Activated CD4-positive, alpha-beta memory T cell treated with anti-CD3 and anti-CD28 coated beads for 36 hours (primary cell): Measurements from ENCODE around the gene ATXN2L. TPM values are rescaled to one million over a fixed set of nuclear protein-coding genes. Genes with fewer than 3 reads are reported as not detected.
A peak's percentile ranks its signal among the peaks of the same experiment; 100 is the strongest.
"Not testable (repeated sequence)": the region's sequence is repeated elsewhere in the genome, so short reads cannot be mapped to it uniquely, and the experiment has no call there.

Source experiments
- CTCF ChIA-PET: fragments of 350-600 bp; sonication (Branson Sonifier 250); formaldehyde crosslinking; loops from one replicate; lab custom pipeline; 2021; ENCODE audit warnings: antibody characterized with exemption, inconsistent platforms; lab: Charles Lee
- POLR2A ChIA-PET: fragments of 350-600 bp; sonication (Branson Sonifier 250); formaldehyde crosslinking; loops from one replicate; lab custom pipeline; 2021; ENCODE audit warnings: antibody characterized with exemption; lab: Charles Lee
- DNase-seq: peaks from one replicate; pipeline ENCODE4 v3.0.0-alpha.2; 2020
- H3K27ac Mint-ChIP-seq: one replicate; pipeline ENCODE4 v1.8.0; 2021; ENCODE audit warnings: mixed read lengths
- H3K27me3 Mint-ChIP-seq: one replicate; pipeline ENCODE4 v1.8.0; 2021; ENCODE audit warnings: mixed read lengths
- H3K36me3 Mint-ChIP-seq: one replicate; pipeline ENCODE4 v1.8.0; 2021; ENCODE audit warnings: mixed read lengths
- H3K4me1 Mint-ChIP-seq: one replicate; pipeline ENCODE4 v1.8.0; 2021; ENCODE audit warnings: low read depth, mixed read lengths
- H3K4me3 Mint-ChIP-seq: one replicate; pipeline ENCODE4 v1.8.0; 2021; ENCODE audit warnings: mild to moderate bottlenecking, mixed read lengths
- H3K9me3 Mint-ChIP-seq: one replicate; pipeline ENCODE4 v1.8.0; 2021; ENCODE audit warnings: mixed read lengths
- intact Hi-C: fragments of 100-400 bp; cut with micrococcal nuclease; formaldehyde crosslinking; loops from one replicate; pipeline ENCODE4 v1.15.1; 2023
- total RNA-seq, 2 experiments: library from RNA; stranded (reverse); gene quantifications; one replicate each; pipeline ENCODE4 v1.2.3, GENCODE V29; 2021

Gene ATXN2L
- 100 to 1,000 TPM; 260 to 277 TPM for total RNA-seq

- ChIA-PET POLR2A (interaction anchor here (0.5 to 3.6 kb wide), 16 partner anchors 9 to 329 kb away, joined by 3 to 37 read pairs (median 4); partner anchors contain the start of genes ATP2A1, RABEP2, SH2B1 and TUFM), CTCF (interaction anchor here (1.0 to 2.8 kb wide), 2 partner anchors 23 to 122 kb away, joined by 4 to 10 read pairs; partner anchors contain the start of gene TUFM)
- peaks cover 44% of the 10 kb centered on the region for H3K36me3 Mint-ChIP-seq
- H3K4me3 Mint-ChIP-seq = peak within 1 kb of the TSS; percentile 94
- H3K27ac Mint-ChIP-seq = peak within 1 kb of the TSS; percentile 99
- H3K4me1 Mint-ChIP-seq = peaks cover 39% of the 10 kb centered on the region
- no peaks in the 10 kb centered on the region for H3K9me3 Mint-ChIP-seq
- DNase-seq = peak; percentile 97
- intact Hi-C loops = loop anchor here (10.0 kb wide), 1 partner anchor 1002 kb away; the partner anchor contains the start of gene MVP
- H3K27me3 Mint-ChIP-seq = no peaks in the 10 kb centered on the region
Measured at GRCh38 chr16:28822520-28823290, at the start of gene ATXN2L. ATXN2L (plus strand) TSS chr16:28822999; CDS start chr16:28823260, 261 bp downstream.

- H3K27ac Mint-ChIP-seq, H3K9me3 Mint-ChIP-seq, H3K4me3 Mint-ChIP-seq, POLR2A ChIA-PET, intact Hi-C loops, H3K4me1 Mint-ChIP-seq, H3K36me3 Mint-ChIP-seq, H3K27me3 Mint-ChIP-seq, CTCF ChIA-PET, DNase-seq: not testable (repeated sequence)
Measured at GRCh38 chr16:28781697-28782096, 41.1 kb upstream of the ATXN2L start.

- POLR2A ChIA-PET, H3K27me3 Mint-ChIP-seq, H3K9me3 Mint-ChIP-seq, CTCF ChIA-PET, H3K4me1 Mint-ChIP-seq, DNase-seq, H3K36me3 Mint-ChIP-seq, H3K27ac Mint-ChIP-seq, H3K4me3 Mint-ChIP-seq, intact Hi-C loops: not testable (repeated sequence)
Measured at GRCh38 chr16:28782357-28782756, 40.4 kb upstream of the ATXN2L start.

GRCh38 chr16:28802235-28803019 lies 20.4 kb upstream of the ATXN2L start:
- H3K27me3 Mint-ChIP-seq, H3K4me1 Mint-ChIP-seq, CTCF ChIA-PET, POLR2A ChIA-PET, H3K9me3 Mint-ChIP-seq, intact Hi-C loops, H3K36me3 Mint-ChIP-seq: not testable (repeated sequence)
- H3K4me3 Mint-ChIP-seq = peak overlapping the region; percentile 59
- peak; percentile 73 for DNase-seq
- peak overlapping the region; percentile 62 for H3K27ac Mint-ChIP-seq

- H3K27me3 Mint-ChIP-seq, H3K27ac Mint-ChIP-seq, H3K36me3 Mint-ChIP-seq, CTCF ChIA-PET, intact Hi-C loops, H3K4me1 Mint-ChIP-seq, DNase-seq, H3K9me3 Mint-ChIP-seq, H3K4me3 Mint-ChIP-seq, POLR2A ChIA-PET: not testable (repeated sequence)
Measured at GRCh38 chr16:28807445-28808120, 15.2 kb upstream of the ATXN2L start.

GRCh38 chr16:28820016-28820415 lies 2.8 kb upstream of the ATXN2L start:
- no peaks in the 10 kb centered on the region for H3K9me3 Mint-ChIP-seq
- DNase-seq = no peak
- POLR2A ChIA-PET = no interaction called here
- H3K27ac Mint-ChIP-seq = no peak overlapping the region
- no peak overlapping the region for H3K4me3 Mint-ChIP-seq
- CTCF ChIA-PET = no interaction called here
- no peaks in the 10 kb centered on the region for H3K27me3 Mint-ChIP-seq
- intact Hi-C loops = loop anchor here (10.0 kb wide), 1 partner anchor 1005 kb away; the partner anchor contains the start of gene MVP
- peaks cover 21% of the 10 kb centered on the region for H3K4me1 Mint-ChIP-seq
- H3K36me3 Mint-ChIP-seq = peaks cover 22% of the 10 kb centered on the region

GRCh38 chr16:28820546-28820945 lies 2.3 kb upstream of the ATXN2L start:
- DNase-seq, H3K27ac Mint-ChIP-seq, H3K27me3 Mint-ChIP-seq, H3K4me3 Mint-ChIP-seq, H3K9me3 Mint-ChIP-seq: not testable (repeated sequence)
- POLR2A ChIA-PET = interaction anchor here (3.6 kb wide), 1 partner anchor 25 kb away, joined by 37 read pairs; the partner anchor contains the start of gene TUFM
- peaks cover 27% of the 10 kb centered on the region for H3K36me3 Mint-ChIP-seq
- peaks cover 26% of the 10 kb centered on the region for H3K4me1 Mint-ChIP-seq
- CTCF ChIA-PET = interaction anchor here (1.1 to 2.8 kb wide), 2 partner anchors 25 to 125 kb away, joined by 4 to 10 read pairs; partner anchors contain the start of gene TUFM
- intact Hi-C loops = loop anchor here (10.0 kb wide), 1 partner anchor 1004 kb away; the partner anchor contains the start of gene MVP

- intact Hi-C loops = loop anchor here (10.0 kb wide), 1 partner anchor 1003 kb away; the partner anchor contains the start of gene MVP
- ChIA-PET CTCF (interaction anchor here (1.0 to 2.8 kb wide), 2 partner anchors 24 to 123 kb away, joined by 4 to 10 read pairs; partner anchors contain the start of gene TUFM), POLR2A (interaction anchor here (0.5 to 3.6 kb wide), 16 partner anchors 9 to 328 kb away, joined by 3 to 37 read pairs (median 4); partner anchors contain the start of genes ATP2A1, RABEP2, SH2B1 and TUFM)
- Mint-ChIP-seq H3K4me3 (peak overlapping the region; percentile 94), H3K36me3 (peaks cover 38% of the 10 kb centered on the region), H3K4me1 (peaks cover 39% of the 10 kb centered on the region), H3K27me3 (no peaks in the 10 kb centered on the region), H3K27ac (peak overlapping the region; percentile 91), H3K9me3 (no peaks in the 10 kb centered on the region)
- no peak for DNase-seq
Measured at GRCh38 chr16:28821874-28822519, 802 bp upstream of the ATXN2L start.

- peak overlapping the region; percentile 94 for H3K4me3 Mint-ChIP-seq
- no peaks in the 10 kb centered on the region for H3K9me3 Mint-ChIP-seq
- ChIA-PET CTCF (interaction anchor here (2.8 kb wide), 1 partner anchor 23 kb away, joined by 10 read pairs; the partner anchor contains the start of gene TUFM), POLR2A (interaction anchor here (0.6 to 3.6 kb wide), 12 partner anchors 10 to 252 kb away, joined by 3 to 37 read pairs (median 4); partner anchors contain the start of genes ATP2A1, RABEP2, SH2B1 and TUFM)
- H3K27me3 Mint-ChIP-seq = no peaks in the 10 kb centered on the region
- intact Hi-C loops = loop anchor here (10.0 kb wide), 1 partner anchor 1001 kb away; the partner anchor contains the start of gene MVP
- no peak for DNase-seq
- H3K27ac Mint-ChIP-seq = peak overlapping the region; percentile 99
- H3K36me3 Mint-ChIP-seq = peaks cover 49% of the 10 kb centered on the region
- peaks cover 39% of the 10 kb centered on the region for H3K4me1 Mint-ChIP-seq
Measured at GRCh38 chr16:28823291-28823872, 583 bp downstream of the ATXN2L start.

- CTCF ChIA-PET = interaction anchor here (0.7 to 0.8 kb wide), 2 partner anchors 22 to 121 kb away, joined by 3 read pairs; partner anchors contain the start of gene TUFM
- POLR2A ChIA-PET = interaction anchor here (0.6 to 3.6 kb wide), 5 partner anchors 22 to 251 kb away, joined by 3 to 37 read pairs (median 3); partner anchors contain the start of genes SH2B1 and TUFM
- Mint-ChIP-seq H3K36me3 (peaks cover 55% of the 10 kb centered on the region), H3K4me3 (peak overlapping the region; percentile 94), H3K27ac (peak overlapping the region; percentile 99), H3K9me3 (no peaks in the 10 kb centered on the region), H3K27me3 (no peaks in the 10 kb centered on the region), H3K4me1 (peaks cover 39% of the 10 kb centered on the region)
- peak; percentile 98 for DNase-seq
- intact Hi-C loops = loop anchor here (1.0 to 10.0 kb wide), 5 partner anchors 14 to 1001 kb away; partner anchors contain the start of genes MVP, NFATC2IP, SH2B1 and TUFM
Measured at GRCh38 chr16:28823873-28824716, 1.3 kb downstream of the ATXN2L start.
